HG02840 (cell line): ENCODE results near the gene TNNI2.
"Not testable (repeated sequence)": the region's sequence is repeated elsewhere in the genome, so short reads cannot be mapped to it uniquely, and the experiment has no call there.

Experiments
- ATAC-seq: cut with Tn5 transposase; IDR thresholded peaks from one replicate; pipeline ENCODE4 v1.9.1; 2021; ENCODE audit warnings: mild to moderate bottlenecking, moderate library complexity, moderate number of reproducible peaks; ENCODE audit not compliant: unreplicated experiment, low FRiP score

Gene TNNI2

GRCh38 chr11:1882265-1883238, 43.8 kb downstream of the TNNI2 start:
- no peak for ATAC-seq

GRCh38 chr11:1883346-1884302, 44.8 kb downstream of the TNNI2 start:
- no peak for ATAC-seq

- no peak for ATAC-seq
These were observed 45.5 kb downstream of the TNNI2 start for GRCh38 chr11:1884303-1884700.

- not testable (repeated sequence) for ATAC-seq
These were observed 47.8 kb downstream of the TNNI2 start for GRCh38 chr11:1886551-1886950.

- no peak for ATAC-seq
These were observed 48.9 kb downstream of the TNNI2 start for GRCh38 chr11:1887451-1888346.

- no peak for ATAC-seq
These were observed 49.6 kb downstream of the TNNI2 start for GRCh38 chr11:1888347-1888753.

GRCh38 chr11:1888811-1889210, 50.0 kb downstream of the TNNI2 start:
- no peak for ATAC-seq

GRCh38 chr11:1889224-1889930, 50.6 kb downstream of the TNNI2 start:
- no peak for ATAC-seq

GRCh38 chr11:1889941-1890855, 51.4 kb downstream of the TNNI2 start:
- ATAC-seq = no peak
